Measurements from ENCODE around the gene TNFAIP8.

The TNFAIP8 gene

GRCh38 chr5:119363936-119364335, 8.1 kb downstream of the TNFAIP8 start:
- no peak for TF ChIP-seq CTCF (IDR thresholded peaks at IDR 0.05; ENCODE audit: borderline replicate concordance, insufficient read depth, low read depth, low read length)

GRCh38 chr5:119365847-119366539, 10.2 kb downstream of the TNFAIP8 start:
- no peak for TF ChIP-seq CTCF (IDR thresholded peaks at IDR 0.05; ENCODE audit: borderline replicate concordance, insufficient read depth, low read depth, low read length)
- H3K4me3 ChIP-seq (ENCODE audit: low read depth, low read length): no peak overlapping the region

More at GRCh38 chr5:119363936-119364335, 8.1 kb downstream of the TNFAIP8 start:
- no peak overlapping the region for H3K4me3 ChIP-seq (ENCODE audit: low read depth, low read length)

DNA sequence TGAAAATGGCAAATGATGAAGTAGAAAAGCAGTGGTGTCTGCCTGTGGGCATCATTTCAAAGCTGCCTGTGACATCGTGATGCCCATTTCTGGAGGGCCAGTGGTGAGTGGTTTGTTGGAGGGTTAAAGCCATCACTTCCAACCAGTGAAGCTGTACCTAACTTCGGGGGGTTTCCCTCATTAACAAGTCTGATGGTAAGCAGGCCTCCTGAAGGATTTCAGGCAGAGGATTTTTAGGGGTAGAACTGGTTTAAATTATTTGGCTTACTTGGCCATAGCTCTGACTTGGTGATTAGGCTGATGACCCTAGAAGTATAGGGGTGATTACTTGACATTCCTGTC, 10.7 kb downstream of the TNFAIP8 start:
- H3K4me3 ChIP-seq (ENCODE audit: low read depth, low read length): no peak overlapping the region
- TF ChIP-seq CTCF (IDR thresholded peaks at IDR 0.05; ENCODE audit: borderline replicate concordance, insufficient read depth, low read depth, low read length): no peak

DNA sequence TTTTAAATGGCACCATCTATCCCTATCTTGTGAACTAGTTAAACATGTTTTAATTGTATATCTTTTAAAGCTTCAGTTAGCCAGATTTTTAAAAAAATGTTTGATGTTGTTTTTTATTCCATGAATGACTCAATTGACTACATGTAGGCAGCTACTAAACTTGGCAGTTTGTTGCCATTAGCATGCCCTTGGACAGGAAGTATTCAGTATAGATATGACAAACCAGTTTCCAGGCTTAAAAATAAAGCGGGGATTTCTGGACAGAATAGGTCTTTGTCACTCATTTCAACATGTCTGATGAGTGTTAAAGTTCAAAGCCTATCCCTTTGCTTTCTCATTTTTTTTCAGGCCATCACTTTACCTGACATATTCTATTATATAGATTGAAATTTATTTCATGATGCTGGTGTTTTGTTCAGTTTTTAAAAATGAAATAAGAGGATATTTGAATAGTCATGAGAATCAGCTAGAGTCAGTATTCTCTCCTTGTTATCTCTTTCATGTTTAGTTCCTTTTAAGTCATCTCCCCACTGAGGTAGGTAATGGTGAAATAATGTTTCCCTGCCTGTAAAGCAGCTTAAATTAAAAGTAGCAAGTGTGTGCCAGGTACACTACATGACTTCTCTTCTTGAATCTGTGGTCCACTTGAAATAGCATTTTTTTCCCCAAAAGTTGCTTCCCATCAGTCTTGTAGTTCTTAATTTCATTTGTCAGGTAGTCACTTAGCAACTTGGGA, 11.9 kb downstream of the TNFAIP8 start:
- no peak for TF ChIP-seq CTCF (IDR thresholded peaks at IDR 0.05; ENCODE audit: borderline replicate concordance, insufficient read depth, low read depth, low read length)
- H3K4me3 ChIP-seq (ENCODE audit: low read depth, low read length): no peak overlapping the region

DNA sequence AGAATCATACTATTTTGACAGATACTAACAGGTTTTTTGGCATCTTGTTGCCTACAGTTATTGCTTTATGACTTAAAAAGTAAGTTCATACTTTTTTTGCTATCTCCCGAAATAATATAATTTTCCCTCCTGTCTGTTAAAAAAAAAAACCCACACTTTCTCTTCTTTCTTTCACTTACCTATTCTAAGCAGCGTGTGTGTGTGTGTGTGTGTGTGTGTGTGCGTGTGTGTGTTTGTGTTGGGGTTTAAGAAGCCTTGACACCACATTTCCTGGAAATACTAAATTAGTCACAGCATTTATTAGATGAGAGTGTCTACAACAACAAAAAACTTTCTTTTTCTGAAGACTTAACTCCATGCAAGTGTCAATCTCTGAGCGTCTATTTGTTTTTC, 12.4 kb downstream of the TNFAIP8 start:
- no peak overlapping the region for H3K4me3 ChIP-seq (ENCODE audit: low read depth, low read length)
- TF ChIP-seq CTCF (IDR thresholded peaks at IDR 0.05; ENCODE audit: borderline replicate concordance, insufficient read depth, low read depth, low read length): no peak

- H3K4me3 ChIP-seq (ENCODE audit: low read depth, low read length): no peak overlapping the region
- TF ChIP-seq CTCF (IDR thresholded peaks at IDR 0.05; ENCODE audit: borderline replicate concordance, insufficient read depth, low read depth, low read length): no peak
Measured at GRCh38 chr5:119370486-119370885, 14.7 kb downstream of the TNFAIP8 start.

DNA sequence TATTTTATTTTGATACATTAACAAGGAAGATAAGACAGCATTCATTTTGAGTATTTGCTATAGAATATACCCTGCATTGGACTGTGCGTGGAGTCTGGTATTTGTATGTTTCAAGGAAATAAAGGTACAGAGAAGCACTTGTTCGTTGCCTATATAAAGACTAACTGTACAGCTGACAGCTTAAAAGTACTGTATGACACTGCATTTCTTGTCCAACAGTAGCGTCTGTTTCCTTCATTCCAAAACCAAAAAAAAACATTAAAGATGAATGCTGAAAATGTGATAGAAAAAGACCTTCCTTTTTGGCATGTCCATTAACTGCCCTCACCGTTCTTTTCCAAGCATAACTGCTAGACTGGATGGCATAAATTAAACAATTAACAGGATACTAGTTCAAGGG, 15.3 kb downstream of the TNFAIP8 start:
- H3K4me3 ChIP-seq (ENCODE audit: low read depth, low read length): no peak overlapping the region
- TF ChIP-seq CTCF (IDR thresholded peaks at IDR 0.05; ENCODE audit: borderline replicate concordance, insufficient read depth, low read depth, low read length): no peak

Measured in GM12875 (cell line).